ENCODE measurements around the gene STC2.

- no peak for TF ChIP-seq CTCF (IDR thresholded peaks at IDR 0.05)
- no peak for TF ChIP-seq POLR2A (IDR thresholded peaks at IDR 0.05)
Measured at GRCh38 chr5:173268750-173269432, 59.3 kb downstream of the STC2 start.
